MM.1S (cell line): ENCODE measurements around the gene NSUN3.

ENCODE experiments used
- CTCF ChIP-seq: fragments of 300-600 bp; sonication (generic); IDR thresholded peaks from 2 replicates; pipeline ENCODE4 v1.5.1; 2016; ENCODE audit warnings: antibody characterized with exemption, low read length, mixed read lengths
- EZH2 ChIP-seq: fragments of 300-600 bp; sonication (generic); optimal IDR thresholded peaks from 2 replicates; pipeline ENCODE3; 2017; ENCODE audit warnings: low read depth, mild to moderate bottlenecking, antibody characterized with exemption, low read length, mixed read lengths

- TF ChIP-seq CTCF, result no peak
- no peak for TF ChIP-seq EZH2
Measured at GRCh38 chr3:94098452-94098851, 35.6 kb downstream of the NSUN3 start.
